DMS114 treated with DMSO at 0.1 percent for 48 hours (cell line): ENCODE results near the gene CBX3.
"Not testable (repeated sequence)": the region's sequence is repeated elsewhere in the genome, so short reads cannot be mapped to it uniquely, and the experiment has no call there.

Experiments
- DNase-seq: peaks from one replicate; lab custom pipeline; 2025; ENCODE audit not compliant: unreplicated experiment; lab: John Stamatoyannopoulos, UW

The CBX3 gene

DNA sequence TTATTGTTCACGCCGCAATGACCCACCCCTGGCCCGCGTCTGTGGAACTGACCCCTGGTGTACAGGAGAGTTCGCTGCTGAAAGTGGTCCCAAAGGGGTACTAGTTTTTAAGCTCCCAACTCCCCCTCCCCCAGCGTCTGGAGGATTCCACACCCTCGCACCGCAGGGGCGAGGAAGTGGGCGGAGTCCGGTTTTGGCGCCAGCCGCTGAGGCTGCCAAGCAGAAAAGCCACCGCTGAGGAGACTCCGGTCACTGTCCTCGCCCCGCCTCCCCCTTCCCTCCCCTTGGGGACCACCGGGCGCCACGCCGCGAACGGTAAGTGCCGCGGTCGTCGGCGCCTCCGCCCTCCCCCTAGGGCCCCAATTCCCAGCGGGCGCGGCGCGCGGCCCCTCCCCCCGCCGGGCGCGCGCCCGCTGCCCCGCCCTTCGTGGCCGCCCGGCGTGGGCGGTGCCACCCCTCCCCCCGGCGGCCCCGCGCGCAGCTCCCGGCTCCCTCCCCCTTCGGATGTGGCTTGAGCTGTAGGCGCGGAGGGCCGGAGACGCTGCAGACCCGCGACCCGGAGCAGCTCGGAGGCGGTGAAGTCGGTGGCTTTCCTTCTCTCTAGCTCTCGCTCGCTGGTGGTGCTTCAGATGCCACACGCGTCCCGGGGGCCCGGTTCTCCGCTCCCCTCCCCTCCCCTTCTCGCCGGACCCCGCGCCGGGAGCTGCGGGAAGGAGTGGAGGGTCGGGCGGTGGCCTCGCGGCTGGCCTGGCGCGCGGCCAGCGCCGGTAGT is at the start of gene CBX3:
Gene CBX3, plus strand, starts transcription at position 499 of the 772 bp plus-strand sequence. CDS start 1,254 bp downstream, outside the sequence.
- peak; percentile 90 for DNase-seq

DNA sequence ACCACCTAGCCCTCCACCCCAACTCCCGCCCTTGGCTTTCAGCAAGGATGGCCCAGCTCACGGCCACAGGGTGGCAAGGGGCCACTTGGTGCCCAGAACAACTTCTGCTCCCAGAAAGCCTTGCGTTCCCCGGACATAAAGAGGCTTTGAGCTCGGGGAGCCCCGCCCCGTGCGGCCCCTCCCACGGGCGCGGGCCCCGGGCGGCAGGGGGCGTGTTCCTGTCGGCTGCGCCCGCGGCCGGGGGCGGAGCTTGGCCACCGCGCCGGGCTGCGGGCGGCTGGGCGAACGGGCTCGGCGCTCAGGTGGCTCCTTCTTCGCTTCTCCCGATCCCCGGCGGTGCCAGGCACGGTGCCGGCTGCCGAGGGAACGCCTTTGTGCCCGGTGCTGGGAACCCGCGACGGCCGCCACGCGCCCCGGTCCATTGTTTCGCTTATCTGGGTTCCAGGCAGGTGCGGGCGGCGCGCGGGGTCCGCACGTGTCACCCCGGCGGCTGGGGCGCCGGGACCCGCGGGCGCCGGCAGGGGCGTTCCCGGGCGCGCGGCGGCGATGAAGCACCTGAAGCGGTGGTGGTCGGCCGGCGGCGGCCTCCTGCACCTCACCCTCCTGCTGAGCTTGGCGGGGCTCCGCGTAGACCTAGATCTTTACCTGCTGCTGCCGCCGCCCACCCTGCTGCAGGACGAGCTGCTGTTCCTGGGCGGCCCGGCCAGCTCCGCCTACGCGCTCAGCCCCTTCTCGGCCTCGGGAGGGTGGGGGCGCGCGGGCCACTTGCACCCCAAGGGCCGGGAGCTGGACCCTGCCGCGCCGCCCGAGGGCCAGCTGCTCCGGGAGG is 49.4 kb upstream of the CBX3 start, which contains the start of gene NFE2L3:
Gene NFE2L3, plus strand, starts transcription at position 246 of the 829 bp plus-strand sequence. Its CDS starts 301 bp downstream, at position 547.
- peak; percentile 65 for DNase-seq

DNA sequence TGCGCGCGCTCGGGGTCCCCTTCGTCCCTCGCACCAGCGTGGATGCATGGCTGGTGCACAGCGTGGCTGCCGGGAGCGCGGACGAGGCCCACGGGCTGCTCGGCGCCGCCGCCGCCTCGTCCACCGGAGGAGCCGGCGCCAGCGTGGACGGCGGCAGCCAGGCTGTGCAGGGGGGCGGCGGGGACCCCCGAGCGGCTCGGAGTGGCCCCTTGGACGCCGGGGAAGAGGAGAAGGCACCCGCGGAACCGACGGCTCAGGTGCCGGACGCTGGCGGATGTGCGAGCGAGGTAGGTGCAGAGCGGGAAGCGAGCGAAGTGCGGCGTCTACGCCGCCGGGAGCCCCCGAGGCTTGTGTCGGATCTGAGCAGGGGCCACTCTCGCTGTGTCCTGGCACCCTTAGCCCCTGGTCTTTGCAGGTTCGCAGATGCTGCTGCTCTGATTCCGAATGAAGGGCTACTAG is 48.7 kb upstream of the CBX3 start:
- DNase-seq, result not testable (repeated sequence)

DNA sequence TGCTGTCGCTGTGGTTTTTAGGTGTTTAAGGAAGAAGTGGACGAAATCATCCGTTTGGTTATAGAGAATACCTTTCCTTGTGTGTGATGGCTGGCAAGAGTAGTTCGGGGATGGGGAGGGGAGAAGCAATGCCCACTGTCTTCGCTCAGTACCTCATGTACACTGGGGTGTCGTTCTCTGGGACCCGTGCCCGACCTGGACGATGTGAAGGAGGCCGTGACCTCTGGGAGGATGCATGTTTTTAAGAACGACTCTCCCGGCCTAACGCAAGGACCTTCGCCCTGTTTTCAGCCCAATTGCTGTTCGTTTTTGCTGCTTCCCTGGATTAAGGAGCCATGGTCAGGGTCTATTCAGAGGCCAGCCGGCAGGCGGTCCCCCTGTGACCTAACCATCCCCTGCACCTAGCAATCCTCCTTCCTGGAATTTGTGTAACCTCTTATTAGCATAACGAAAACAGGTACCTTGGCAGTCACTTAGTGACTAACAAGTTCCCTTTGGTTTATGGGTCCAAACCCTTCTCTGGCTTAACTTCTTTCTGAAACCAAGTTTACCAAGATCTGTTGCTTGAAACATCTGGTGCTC is 48.2 kb upstream of the CBX3 start:
- DNase-seq, result no peak

DNA sequence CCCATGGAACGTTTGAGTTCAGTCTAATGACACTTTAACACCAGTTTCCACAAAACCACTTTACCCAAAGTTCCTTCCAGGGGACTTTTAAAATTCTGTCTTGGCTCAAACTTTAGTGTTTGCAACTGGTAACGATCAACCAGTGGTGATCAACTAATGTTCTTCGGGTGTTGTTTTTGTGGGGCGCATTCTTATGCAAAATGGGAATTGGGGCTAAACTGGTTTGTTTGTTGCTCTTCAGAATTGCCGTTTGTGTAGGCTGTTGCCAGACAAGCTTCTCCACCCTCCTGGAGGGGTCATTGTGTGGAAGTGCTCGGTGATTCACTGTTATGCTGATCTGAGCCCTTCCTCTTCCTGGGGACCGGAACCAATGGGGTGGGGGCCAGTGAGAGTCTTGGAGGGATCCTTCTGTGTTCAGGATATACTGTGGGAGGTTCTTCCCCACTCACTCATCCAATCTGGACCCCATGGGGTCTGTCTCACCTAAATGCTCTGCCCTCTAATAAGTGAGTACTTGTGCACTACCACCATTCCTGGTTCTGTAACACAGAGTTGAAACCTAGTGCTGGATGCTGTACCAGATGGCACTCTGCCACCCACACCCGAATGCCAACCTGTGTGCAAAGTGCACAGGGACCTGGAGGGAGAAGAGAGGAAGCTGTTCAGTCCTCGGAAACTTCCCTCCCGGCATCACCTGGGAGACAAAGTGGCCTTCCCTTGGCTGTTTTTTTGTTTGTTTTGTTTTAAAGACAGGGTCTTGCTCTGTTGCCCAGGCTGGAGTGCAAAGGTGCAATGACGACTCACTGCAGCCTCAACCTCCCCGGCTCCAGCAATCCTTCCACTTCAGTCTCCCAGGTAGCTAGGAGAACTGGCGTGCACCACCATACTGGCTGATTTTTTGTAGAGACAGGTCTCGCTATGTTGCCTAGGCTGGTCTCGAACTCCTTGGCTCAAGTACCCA is 47.4 kb upstream of the CBX3 start:
- no peak for DNase-seq

DNA sequence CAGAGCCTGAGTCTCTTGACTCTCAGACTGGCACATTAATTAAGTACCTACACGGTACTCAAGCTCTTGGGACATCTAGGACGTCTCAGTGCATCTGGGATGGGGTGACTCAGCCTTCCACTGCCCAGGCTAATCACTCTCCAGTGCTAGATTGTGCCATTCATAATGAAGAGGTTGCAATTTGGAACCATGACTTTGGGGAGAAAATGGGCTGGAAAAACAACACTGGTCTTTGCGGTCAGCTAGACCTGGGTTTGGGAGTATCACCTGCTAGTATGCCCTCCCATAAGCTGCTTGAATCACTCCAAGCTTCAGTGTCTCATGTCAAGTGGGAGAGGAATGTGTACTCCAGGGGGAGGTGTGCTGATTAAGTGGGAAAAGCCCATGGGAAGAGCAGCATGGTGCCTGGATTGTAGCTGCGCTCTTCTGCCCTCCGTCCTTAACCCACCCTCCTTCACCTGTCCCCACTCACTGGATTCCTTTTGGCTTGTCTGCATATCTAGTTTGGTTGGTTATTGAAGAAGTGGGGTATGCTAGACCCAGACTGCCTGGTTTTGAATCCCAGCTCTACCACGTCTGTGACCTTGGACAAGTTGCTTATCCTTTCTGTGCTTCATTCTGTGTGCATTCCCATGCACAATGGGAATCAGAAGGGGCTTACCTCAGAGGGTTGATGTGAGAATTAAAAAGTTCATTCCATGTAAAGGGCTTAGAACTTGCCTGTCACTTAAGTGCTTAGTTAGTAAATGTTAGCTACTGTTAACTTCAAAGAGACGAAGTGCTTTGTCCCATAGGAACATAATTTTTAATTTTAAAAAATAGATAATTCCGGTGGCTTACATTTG is 45.8 kb upstream of the CBX3 start:
- DNase-seq, result no peak

DNA sequence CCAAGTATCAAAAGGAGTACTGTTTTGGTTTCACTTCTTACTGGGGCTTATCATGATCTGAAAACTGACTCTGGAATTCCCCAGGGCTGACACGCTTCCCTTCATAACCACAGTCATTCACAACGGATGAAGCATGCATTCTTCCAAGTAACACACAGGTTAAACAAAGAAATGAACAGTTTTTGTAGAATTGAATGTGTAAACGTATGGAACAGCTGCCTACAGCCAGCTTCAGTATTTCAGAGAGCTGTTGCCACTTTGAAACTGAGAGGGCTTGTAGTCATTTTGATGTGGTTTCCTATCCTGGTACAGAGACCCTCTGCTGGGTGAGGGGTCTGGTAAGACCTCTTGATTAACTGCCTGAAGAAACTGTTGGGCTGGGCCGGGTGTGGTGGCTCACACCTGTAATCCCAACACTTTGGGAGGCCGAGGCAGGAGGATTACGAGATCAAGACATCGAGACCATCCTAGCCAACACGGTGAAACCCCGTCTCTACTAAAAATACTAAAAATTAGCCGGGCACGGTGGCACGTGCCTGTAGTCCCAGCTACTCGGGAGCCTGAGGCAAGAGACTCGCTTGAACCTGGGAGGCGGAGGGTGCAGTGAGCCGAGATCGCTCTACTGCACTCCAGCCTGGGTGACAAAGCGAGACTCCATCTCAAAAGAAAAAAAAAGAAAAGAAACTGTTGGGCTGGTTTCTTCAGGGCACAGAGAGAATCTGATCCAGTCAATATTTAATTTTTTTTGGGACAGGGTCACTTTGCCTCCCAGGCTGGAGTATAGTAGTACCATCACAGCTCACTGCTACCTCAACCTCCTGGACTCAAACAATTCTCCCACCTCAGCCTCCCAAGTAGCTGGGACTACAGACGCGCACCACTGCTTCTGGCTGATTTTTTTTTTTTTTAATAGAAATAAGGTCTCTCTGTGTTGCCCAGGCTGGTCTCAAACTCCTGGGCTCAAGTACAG is 44.8 kb upstream of the CBX3 start:
- DNase-seq, result no peak

DNA sequence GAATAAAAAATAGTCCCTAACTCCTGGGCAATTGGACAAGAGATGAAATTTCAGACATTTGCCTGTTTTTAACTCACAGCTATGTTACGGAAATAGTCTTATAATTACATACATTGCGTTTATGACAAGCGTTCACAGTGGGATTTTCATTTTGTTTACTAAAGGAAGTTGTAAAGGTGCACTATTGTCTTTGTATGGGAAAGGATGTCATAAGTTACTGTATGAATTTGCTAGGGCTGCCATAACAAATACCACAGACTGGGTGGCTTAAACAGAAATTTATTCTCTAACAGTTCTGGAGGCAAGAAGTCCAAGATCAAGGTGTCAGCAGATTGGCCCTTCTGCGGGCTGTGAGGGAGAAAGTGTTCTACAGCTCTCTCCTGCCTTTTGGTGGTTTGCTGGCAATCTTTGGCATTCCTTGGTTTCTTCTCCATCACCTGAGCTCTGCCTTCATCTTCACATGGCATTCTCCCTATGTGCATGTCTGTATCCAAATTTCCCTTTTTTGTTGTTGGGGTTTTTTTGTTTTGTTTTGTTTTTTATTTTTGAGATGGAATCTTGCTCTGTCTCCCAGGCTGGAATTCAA is 43.9 kb upstream of the CBX3 start:
- no peak for DNase-seq

DNA sequence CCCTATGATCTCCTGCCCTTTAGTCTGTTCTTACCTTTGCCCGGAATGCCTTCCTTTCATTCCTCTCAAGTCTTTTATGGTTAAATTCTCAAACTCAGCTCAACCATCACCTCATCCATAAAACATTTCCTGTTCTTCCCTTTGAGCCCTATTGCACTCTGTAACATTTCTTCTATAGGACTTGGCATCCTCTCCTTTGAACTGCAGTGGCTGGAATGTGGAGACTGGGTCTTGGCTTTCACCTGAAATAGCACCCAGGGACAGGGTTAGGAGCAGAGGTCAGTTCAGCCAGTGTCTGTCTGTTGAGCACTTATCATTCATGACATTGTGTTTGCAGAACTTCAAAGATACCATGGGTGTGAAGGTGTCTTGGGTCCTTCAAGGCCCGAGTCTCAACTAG is 42.3 kb upstream of the CBX3 start:
- no peak for DNase-seq

DNA sequence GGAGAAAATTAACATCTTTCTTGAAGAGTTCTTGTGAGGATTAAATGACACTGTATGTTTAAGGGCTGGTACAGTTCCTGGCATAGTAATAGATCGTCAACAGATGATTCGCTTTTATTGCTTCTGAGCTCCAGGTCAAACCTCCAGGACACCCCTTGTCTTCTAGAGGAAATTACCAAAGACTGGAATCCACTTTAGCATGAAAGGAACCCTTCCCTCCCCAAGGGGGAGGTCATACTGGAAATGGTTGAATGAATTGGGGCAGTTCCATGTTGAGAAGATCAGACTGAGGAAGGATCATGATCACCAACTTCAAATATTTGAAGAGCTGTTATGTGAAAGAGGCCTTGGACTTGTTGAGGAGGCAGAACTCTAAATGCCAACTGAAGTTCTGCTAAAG is 40.6 kb upstream of the CBX3 start:
- DNase-seq, result no peak

DNA sequence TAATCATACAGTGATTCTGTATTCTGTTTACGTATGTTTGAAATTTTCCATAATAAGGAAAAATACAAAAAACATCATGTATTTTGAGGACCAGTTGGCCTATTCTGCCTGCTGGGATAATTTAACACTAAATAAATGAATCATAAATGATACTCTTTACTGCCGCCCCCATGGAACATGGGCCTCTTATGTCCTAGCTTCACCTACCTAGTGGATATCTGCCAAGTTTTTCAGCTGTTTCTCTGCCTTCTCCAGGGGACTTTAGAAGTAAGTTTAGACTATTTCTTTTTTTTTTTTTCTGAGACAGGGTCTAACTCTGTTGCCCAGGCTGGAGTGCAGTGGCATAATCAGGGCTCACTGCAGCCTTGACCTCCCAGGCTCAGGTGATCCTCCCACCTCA is 39.1 kb upstream of the CBX3 start:
- DNase-seq, result no peak

DNA sequence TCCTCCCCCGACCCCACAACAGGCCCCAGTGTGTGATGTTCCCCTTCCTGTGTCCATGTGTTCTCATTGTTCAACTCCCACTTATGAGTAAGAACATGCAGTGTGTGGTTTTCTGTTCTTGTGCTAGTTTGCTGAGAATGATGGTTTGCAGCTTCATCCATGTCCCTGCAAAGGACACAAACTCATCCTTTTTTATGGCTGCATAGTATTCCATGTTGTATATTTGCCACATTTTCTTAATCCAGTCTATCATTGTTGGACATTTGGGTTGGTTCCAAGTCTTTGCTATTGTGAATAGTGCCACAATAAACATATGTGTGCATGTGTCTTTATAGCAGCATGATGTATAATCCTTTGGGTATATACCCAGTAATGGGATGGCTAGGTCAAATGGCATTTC is 37.7 kb upstream of the CBX3 start:
- DNase-seq, result not testable (repeated sequence)

DNA sequence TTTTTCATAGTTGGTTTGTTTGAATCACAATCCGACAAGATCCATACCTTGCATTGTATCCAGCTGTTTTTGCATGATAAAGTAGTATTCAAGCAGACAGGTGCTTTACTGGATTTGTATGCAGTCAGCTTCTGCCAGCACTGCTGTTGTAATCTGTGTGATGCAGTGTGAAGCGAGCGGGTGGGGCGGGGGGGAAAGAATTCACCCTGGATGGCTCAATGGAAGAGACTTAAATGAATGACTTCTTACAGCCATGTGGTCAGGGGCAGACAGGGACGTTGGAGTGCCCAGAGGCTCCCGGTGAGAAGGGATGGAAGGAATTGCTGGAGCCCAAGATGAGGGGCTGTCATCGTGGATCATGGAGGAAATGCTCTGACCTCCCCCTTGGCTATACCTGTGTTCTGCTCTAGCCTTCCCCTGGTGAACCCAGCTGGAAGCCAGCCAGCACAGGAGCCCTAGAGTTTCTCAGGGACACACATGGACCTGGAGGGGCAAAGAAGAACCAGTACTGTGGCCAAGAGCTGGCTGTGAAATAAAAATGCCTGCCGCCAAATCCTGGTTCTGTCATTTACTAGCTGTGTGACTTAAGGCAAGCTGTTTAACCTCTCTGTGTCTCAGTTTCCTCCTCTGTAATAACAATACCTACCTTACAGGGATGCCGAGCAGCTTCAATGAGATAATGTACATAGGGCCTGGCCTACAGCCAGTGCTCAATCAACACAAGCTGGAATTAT is 35.4 kb upstream of the CBX3 start:
- DNase-seq, result no peak

DNA sequence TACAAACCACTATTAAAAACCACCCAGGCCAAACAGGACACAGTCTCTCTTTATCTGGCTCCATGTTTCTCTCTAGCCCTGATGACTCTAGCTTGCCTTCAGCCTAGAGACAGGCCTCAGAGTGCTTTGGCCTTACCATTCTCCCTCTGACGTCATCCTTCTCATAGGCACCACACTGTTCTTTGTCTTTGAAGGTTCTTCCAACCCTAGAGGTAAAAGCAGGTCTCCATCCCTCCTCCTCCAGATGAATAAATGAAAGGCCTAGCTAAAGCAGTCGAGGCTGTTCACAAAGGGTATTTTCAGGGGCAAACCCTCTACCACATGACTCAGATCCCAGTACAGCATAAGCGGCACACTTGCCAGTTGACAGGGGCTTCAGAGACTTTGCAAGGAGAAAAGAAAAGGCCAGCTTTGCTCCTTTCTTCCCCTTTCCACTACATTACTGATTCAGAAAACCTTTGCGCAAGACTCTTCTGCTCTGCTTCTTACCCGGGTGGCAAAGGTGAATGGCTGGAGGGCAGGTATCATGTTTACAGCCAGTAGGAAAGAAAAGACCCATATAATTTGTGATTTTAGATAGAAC is 34.8 kb upstream of the CBX3 start:
- DNase-seq, result no peak

DNA sequence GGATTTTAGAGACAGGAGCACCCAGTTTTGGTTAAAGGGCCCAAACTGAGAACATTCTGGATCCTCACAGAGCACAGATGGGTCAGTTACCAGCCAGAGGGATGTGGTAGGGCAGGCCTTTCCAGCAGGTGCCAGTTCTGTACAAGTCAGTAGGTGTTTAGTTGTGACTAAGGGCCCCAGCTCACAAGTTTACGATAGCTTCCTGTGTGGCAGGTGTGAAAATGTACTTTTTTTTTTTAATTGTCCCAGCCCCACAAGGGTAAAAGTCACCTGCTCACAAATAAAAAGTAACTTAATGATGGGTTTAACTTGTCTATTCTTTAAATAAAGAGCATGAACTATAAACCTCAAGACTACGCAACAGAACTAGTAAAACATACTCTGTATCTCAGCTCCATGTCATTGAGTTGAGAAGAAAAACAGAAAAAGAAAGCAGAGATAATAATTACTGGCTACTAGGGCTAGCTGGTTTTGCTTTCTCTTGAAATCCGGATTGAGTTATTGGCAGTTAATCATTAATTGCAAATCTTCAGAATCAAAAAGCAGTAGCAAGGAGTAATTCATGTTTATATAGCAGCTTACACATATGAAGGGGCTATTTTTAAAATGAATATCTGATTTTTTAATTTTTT is 34.1 kb upstream of the CBX3 start:
- no peak for DNase-seq

DNA sequence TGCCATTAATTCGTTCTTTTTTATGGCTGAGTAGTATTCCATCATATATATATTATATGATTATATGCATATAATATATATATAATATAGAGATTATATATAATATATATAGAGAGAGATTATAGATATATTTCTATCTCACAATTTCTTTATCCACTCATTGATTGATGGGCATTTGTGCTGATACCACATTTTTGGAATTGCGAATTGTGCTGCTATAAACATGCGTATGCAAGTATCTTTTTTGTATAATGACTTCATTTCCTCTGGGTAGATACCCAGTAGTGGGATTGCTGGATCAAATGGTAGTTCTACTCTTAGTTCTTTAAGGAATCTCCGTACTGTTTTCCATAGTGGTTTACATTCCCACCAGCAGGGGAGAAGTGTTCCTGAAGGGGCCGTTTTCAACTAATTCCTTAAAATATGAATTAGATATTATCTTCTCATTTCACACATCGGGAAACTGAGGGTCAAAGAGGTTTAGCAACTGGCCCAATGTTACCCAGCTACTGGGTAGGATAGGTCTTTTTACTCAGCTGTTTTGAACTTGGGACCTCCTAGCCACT is 33.0 kb upstream of the CBX3 start:
- DNase-seq, result no peak
